Type B pancreatic cell (in vitro differentiated cells): ENCODE data around the gene SH3D19. TPM values are rescaled to one million over a fixed set of nuclear protein-coding genes. Genes with fewer than 3 reads are reported as not detected.

Experiments
- DNase-seq: peaks from one replicate; pipeline ENCODE4 v3.0.0; 2021; ENCODE audit warnings: mixed read lengths; ENCODE audit not compliant: unreplicated experiment; ENCODE audit errors: extremely low spot score
- H3K27ac Mint-ChIP-seq: 2 replicates; pipeline ENCODE4 v1.8.0; 2021; ENCODE audit warnings: mild to moderate bottlenecking, mixed read lengths
- H3K27me3 Mint-ChIP-seq: 2 replicates; pipeline ENCODE4 v1.8.0; 2021; ENCODE audit warnings: mixed read lengths
- H3K36me3 Mint-ChIP-seq: 2 replicates; pipeline ENCODE4 v1.8.0; 2021; ENCODE audit warnings: mixed read lengths
- H3K4me1 Mint-ChIP-seq: one replicate; pipeline ENCODE4 v1.8.0; 2021; ENCODE audit warnings: mixed read lengths; ENCODE audit not compliant: unreplicated experiment
- H3K4me3 Mint-ChIP-seq: 2 replicates; pipeline ENCODE4 v1.8.0; 2021; ENCODE audit warnings: mild to moderate bottlenecking, mixed read lengths
- H3K9me3 Mint-ChIP-seq: 2 replicates; pipeline ENCODE4 v1.8.0; 2021; ENCODE audit warnings: mixed read lengths
- total RNA-seq: library from RNA; stranded (reverse); gene quantifications from 2 replicates; pipeline ENCODE4 v1.2.1, GENCODE V29; 2021; ENCODE audit warnings: low replicate concordance
- TF ChIP-seq, protein P1 (sequence below): fragments of 200-600 bp; sonication (generic); conservative IDR thresholded peaks from 2 replicates; pipeline ENCODE4 v1.5.0; 2021; ENCODE audit warnings: antibody characterized with exemption, mild to moderate bottlenecking

The SH3D19 gene
- total RNA-seq, 1 donor from 2014 or later, result 24.3 TPM

- no peak for DNase-seq
- Mint-ChIP-seq H3K4me3 (no peak overlapping the region), H3K9me3 (no peaks in the 10 kb centered on the region), H3K4me1 (peaks cover 16% of the 10 kb centered on the region), H3K27me3 (peaks cover 4% of the 10 kb centered on the region), H3K27ac (no peak overlapping the region), H3K36me3 (no peaks in the 10 kb centered on the region)
- TF ChIP-seq, protein P1, sequence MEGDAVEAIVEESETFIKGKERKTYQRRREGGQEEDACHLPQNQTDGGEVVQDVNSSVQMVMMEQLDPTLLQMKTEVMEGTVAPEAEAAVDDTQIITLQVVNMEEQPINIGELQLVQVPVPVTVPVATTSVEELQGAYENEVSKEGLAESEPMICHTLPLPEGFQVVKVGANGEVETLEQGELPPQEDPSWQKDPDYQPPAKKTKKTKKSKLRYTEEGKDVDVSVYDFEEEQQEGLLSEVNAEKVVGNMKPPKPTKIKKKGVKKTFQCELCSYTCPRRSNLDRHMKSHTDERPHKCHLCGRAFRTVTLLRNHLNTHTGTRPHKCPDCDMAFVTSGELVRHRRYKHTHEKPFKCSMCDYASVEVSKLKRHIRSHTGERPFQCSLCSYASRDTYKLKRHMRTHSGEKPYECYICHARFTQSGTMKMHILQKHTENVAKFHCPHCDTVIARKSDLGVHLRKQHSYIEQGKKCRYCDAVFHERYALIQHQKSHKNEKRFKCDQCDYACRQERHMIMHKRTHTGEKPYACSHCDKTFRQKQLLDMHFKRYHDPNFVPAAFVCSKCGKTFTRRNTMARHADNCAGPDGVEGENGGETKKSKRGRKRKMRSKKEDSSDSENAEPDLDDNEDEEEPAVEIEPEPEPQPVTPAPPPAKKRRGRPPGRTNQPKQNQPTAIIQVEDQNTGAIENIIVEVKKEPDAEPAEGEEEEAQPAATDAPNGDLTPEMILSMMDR, result no peak
Observed at GRCh38 chr4:151359576-151359975, 34.2 kb upstream of the SH3D19 start.

DNA sequence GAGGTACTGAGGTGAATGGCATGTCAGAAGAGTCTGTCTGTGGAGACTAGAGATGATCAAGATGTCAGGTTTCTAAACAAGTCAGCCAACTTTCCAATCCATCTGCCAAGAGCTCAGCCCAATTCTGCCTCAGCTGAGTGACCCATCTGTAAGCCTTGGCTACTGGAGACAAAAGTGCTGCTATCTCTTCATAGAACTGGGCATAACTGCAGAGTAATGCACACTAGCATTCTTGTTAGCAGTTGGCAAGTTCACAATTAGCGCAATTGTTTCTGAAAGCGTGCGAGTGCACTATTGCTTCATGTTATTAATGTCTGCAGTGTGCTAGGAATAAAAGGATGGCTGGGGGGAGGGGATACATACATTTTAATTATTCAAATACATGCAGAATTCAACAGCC, 32.9 kb upstream of the SH3D19 start:
- TF ChIP-seq, protein P1, result no peak
- H3K36me3 Mint-ChIP-seq, result no peaks in the 10 kb centered on the region
- H3K4me1 Mint-ChIP-seq, result peaks cover 16% of the 10 kb centered on the region
- no peak for DNase-seq
- H3K4me3 Mint-ChIP-seq, result no peak overlapping the region
- H3K9me3 Mint-ChIP-seq, result no peaks in the 10 kb centered on the region
- no peak overlapping the region for H3K27ac Mint-ChIP-seq
- peaks cover 4% of the 10 kb centered on the region for H3K27me3 Mint-ChIP-seq

DNA sequence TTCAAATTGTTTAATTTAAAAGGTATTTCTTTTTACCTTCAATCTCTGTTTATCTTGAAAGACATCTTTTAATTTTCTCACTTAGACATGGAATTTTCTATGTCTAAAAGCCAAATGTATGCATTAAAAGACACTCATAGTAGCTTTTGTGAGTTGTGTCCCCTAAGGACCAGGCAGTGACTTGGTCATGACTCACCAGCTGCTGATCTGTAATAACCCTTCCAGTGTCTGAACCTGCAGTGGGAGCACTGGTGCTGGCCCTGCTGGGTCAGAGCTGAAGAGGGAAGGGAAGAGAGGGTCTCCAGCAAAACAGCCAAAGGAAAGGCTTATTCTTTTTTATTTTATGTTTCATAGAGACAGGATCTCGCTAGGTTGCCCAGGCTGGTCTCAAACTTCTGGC, 31.1 kb upstream of the SH3D19 start:
- no peaks in the 10 kb centered on the region for H3K9me3 Mint-ChIP-seq
- H3K4me1 Mint-ChIP-seq, result peaks cover 10% of the 10 kb centered on the region
- H3K4me3 Mint-ChIP-seq, result no peak overlapping the region
- TF ChIP-seq, protein P1, result no peak
- H3K36me3 Mint-ChIP-seq, result no peaks in the 10 kb centered on the region
- no peak for DNase-seq
- H3K27ac Mint-ChIP-seq, result no peak overlapping the region
- H3K27me3 Mint-ChIP-seq, result no peaks in the 10 kb centered on the region

DNA sequence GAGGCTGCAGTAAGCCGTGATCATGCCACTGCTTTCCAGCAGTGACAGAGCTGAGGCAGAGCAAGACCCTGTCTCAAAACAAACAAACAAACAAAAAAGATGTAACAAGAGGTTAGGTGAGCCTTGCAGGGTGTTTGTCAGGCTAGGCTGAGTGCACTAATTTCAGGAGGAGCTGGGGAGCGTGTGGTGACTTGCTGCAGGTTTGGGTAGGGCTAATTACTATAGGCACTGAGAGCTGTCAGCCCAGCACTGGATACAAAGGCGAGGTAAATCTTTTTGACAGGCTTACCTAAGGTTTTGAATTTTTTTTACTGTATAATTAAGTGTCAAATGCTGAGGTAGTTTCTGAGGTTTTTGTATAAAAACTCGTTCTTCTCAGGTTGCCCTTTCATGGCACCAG, 29.8 kb upstream of the SH3D19 start:
- Mint-ChIP-seq H3K9me3 (no peaks in the 10 kb centered on the region), H3K4me1 (peaks cover 9% of the 10 kb centered on the region), H3K36me3 (no peaks in the 10 kb centered on the region), H3K27ac (no peak overlapping the region), H3K27me3 (no peaks in the 10 kb centered on the region), H3K4me3 (no peak overlapping the region)
- DNase-seq, result no peak
- TF ChIP-seq, protein P1, result no peak

- H3K4me1 Mint-ChIP-seq, result no peaks in the 10 kb centered on the region
- peaks cover 3% of the 10 kb centered on the region for H3K27me3 Mint-ChIP-seq
- no peaks in the 10 kb centered on the region for H3K36me3 Mint-ChIP-seq
- H3K9me3 Mint-ChIP-seq, result no peaks in the 10 kb centered on the region
- TF ChIP-seq, protein P1, result no peak
- DNase-seq, result no peak
- no peak overlapping the region for H3K27ac Mint-ChIP-seq
- H3K4me3 Mint-ChIP-seq, result no peak overlapping the region
Observed at GRCh38 chr4:151347490-151348235, 22.3 kb upstream of the SH3D19 start.

GRCh38 chr4:151344948-151345347, 19.5 kb upstream of the SH3D19 start:
- Mint-ChIP-seq H3K36me3 (no peaks in the 10 kb centered on the region), H3K27ac (no peak overlapping the region), H3K9me3 (no peaks in the 10 kb centered on the region), H3K4me3 (no peak overlapping the region), H3K4me1 (peaks cover 4% of the 10 kb centered on the region), H3K27me3 (peaks cover 3% of the 10 kb centered on the region)
- DNase-seq, result no peak
- TF ChIP-seq, protein P1, result no peak
